HUES6 (cell line): ENCODE results near the gene LRRC37A3.
"Not testable (repeated sequence)": the region's sequence is repeated elsewhere in the genome, so short reads cannot be mapped to it uniquely, and the experiment has no call there.

ENCODE experiments used
- H3K27ac ChIP-seq: 2 replicates; pipeline ENCODE4 v1.7.0; 2013; ENCODE audit warnings: low read depth, mild to moderate bottlenecking, low read length, inconsistent platforms
- H3K27me3 ChIP-seq: 2 replicates; pipeline ENCODE4 v1.6.1; 2013; ENCODE audit warnings: low read length; ENCODE audit not compliant: control insufficient read depth, insufficient read depth
- H3K36me3 ChIP-seq: 2 replicates; pipeline ENCODE4 v1.6.1; 2013; ENCODE audit warnings: low read length; ENCODE audit not compliant: control insufficient read depth, insufficient read depth
- H3K4me1 ChIP-seq: 2 replicates; pipeline ENCODE4 v1.6.1; 2013; ENCODE audit warnings: low read length; ENCODE audit not compliant: control insufficient read depth, insufficient read depth
- H3K4me3 ChIP-seq: 2 replicates; pipeline ENCODE4 v1.5.1; 2013; ENCODE audit warnings: low read depth, low read length
- H3K9ac ChIP-seq: one replicate; pipeline ENCODE4 v1.6.1; 2013; ENCODE audit warnings: mild to moderate bottlenecking, low read length
- H3K9me3 ChIP-seq: 2 replicates; pipeline ENCODE4 v1.6.1; 2013; ENCODE audit warnings: low read depth, low read length; ENCODE audit not compliant: control insufficient read depth, insufficient read depth

LRRC37A3 gene

DNA sequence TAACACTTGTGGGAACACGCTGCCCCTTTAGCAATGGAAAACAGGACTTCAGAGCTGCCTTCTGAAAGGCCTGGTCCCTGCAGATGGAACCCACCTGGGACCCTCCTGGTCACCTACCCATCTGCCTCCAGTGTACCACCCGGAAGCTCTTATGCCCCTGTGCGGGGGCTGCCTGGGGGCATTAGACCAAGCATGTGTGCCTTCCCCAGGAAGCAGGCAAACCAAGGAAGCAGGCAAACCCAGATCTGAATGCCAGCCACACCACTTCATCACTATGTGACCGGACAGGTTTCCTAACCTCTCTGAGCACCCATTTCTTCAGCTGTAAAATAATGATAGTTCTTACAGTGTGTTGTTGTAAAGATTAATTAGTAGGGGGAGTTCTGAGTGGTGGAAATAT lies 20.8 kb upstream of the LRRC37A3 start:
- Histone ChIP-seq H3K9ac (no peak overlapping the region), H3K27ac (no peak overlapping the region), H3K36me3 (no peaks in the 10 kb centered on the region), H3K9me3 (no peaks in the 10 kb centered on the region), H3K27me3 (no peaks in the 10 kb centered on the region), H3K4me1 (peaks cover 3% of the 10 kb centered on the region; the same call in 1 of the 2 replicates), H3K4me3 (no peak overlapping the region)

DNA sequence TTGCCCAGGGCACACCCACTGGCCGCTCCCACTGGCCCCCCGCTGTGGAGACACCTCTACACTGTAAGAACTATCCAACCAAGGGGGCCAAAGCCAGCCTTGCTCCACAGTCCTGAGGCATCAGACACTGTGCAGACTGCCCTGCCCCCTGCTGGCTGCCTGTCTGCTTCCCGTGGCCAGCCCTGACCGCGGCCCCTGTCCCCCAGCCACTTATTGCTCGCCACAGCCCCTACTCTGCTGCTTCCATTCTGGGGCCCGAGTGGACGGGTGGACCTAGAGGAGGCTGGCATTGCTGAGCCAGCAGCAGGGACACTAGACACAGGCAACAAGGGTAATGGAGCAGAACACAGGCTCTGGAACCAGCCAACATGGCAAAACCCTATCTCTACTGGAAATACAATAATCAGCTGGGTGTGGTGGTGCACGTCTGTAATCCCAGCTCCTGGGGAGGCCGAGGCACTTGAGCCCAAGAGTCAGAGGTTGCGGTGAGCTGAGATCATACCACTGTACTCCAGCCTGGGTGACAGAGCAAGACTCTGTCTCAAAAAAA lies 19.7 kb upstream of the LRRC37A3 start:
- Histone ChIP-seq H3K9ac (no peak overlapping the region), H3K4me1 (peaks cover 3% of the 10 kb centered on the region; the same call in 1 of the 2 replicates), H3K27ac (no peak overlapping the region), H3K36me3 (no peaks in the 10 kb centered on the region), H3K27me3 (no peaks in the 10 kb centered on the region), H3K9me3 (no peaks in the 10 kb centered on the region), H3K4me3 (no peak overlapping the region)

DNA sequence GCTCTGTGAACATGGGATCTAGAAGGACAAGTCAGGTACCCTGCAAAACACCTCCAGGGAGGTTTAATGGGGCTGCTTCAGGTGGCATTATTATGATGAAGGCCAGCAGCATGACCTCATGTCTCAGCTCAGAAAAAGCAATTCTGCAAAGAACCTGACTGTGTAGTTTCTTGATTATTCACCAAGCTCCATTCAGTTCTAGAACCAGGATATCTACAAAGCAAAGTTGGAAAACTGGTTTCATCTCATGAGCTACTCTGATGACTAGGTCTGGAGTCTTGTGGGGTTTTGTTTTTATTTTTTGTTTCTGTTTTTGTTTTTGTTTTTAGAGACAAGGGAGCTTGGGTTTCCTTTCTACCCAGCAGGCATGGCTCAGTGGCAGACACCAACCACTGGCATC lies 19.0 kb upstream of the LRRC37A3 start:
- no peaks in the 10 kb centered on the region for H3K27me3 ChIP-seq
- H3K4me1 ChIP-seq = peaks cover 3% of the 10 kb centered on the region; the same call in 1 of the 2 replicates
- H3K9ac ChIP-seq = no peak overlapping the region
- no peak overlapping the region for H3K27ac ChIP-seq
- H3K4me3 ChIP-seq = no peak overlapping the region
- H3K36me3 ChIP-seq = no peaks in the 10 kb centered on the region
- H3K9me3 ChIP-seq = no peaks in the 10 kb centered on the region

DNA sequence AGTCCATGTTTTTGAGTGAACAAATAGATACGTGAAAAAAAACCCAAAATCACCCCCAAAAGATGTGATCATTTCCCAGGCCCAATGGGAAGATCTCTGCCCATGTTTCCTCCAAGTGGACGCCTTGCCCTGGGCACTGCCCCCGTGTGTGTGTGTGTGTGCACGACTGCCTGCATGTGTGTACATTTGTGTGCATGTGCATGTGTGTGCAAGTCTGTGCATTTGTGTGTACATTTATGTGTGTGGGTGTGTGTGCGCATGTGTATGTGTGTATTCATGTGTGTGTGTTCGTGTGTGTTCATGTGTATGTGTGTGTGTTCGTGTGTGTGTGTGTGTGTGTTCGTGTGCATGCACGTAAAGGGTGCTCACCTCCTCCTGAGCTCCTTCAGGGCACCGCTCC lies 16.8 kb upstream of the LRRC37A3 start:
- Histone ChIP-seq H3K4me3 (no peak overlapping the region), H3K9me3 (no peaks in the 10 kb centered on the region), H3K4me1 (peaks cover 3% of the 10 kb centered on the region; the same call in 1 of the 2 replicates), H3K36me3 (no peaks in the 10 kb centered on the region), H3K9ac (no peak overlapping the region), H3K27ac (no peak overlapping the region), H3K27me3 (no peaks in the 10 kb centered on the region)

DNA sequence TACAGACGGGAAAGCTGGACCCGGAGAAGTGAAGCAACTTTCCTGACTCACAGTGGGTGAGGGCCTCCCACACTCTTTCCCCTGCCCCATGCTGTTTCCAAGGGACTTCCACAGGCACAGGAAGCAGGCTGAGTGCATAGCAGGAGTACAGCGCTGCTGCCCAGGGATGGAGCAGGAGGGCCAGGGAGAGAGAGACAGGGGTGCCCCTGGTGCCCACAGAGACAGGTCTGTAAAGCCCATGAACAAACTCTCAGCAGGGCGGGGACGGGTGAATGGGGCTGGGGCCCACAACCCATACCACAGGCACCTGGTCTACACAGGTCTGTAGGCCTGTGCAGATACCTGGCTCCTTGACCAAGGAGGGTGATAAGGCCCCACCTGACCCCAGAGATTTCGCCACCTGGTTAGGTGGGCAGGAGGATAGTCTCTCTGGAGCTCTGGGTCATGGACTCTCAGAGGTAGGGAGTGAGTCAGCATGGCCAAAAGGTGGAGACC lies 15.1 kb upstream of the LRRC37A3 start:
- not testable (repeated sequence) for H3K36me3 ChIP-seq, H3K27me3 ChIP-seq, H3K4me3 ChIP-seq, H3K9me3 ChIP-seq, H3K27ac ChIP-seq, H3K9ac ChIP-seq, H3K4me1 ChIP-seq

DNA sequence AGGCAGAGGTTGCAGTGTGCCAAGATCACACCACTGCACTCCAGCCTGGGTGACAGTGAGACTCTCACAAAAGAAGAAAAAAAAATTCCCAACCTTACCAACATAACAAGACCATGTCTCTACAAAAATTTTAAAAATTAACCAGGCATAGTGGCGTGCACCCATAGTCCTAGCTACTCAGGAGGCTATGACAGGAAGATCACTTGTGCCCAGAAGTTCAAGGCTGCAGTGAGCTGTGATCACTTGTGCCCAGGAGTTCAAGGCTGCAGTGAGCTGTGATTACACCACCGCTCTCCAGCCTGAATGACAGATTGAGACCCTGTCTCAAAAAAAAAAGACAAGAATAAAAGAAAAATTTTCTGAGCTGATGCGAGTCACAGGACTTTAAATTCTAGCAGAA lies 13.6 kb upstream of the LRRC37A3 start:
- H3K9me3 ChIP-seq, H3K4me3 ChIP-seq, H3K36me3 ChIP-seq, H3K27ac ChIP-seq, H3K27me3 ChIP-seq, H3K4me1 ChIP-seq, H3K9ac ChIP-seq: not testable (repeated sequence)

DNA sequence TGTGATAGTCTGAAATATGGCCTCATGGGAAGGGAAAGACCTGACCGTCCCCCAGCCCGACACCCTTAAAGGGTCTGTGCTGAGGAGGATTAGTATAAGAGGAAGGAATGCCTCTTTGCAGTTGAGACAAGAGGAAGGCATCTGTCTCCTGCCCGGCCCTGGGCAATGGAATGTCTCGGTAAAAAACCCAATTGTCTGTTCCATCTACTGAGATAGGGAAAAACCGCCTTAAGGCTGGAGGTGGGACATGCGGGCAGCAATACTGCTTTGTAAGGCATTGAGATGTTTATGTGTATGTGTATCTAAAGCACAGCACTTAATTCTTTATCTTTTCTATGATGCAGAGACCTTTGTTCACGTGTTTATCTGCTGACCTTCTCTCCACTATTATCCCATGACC lies 11.1 kb upstream of the LRRC37A3 start:
- H3K27me3 ChIP-seq, H3K4me1 ChIP-seq, H3K9me3 ChIP-seq, H3K27ac ChIP-seq, H3K9ac ChIP-seq, H3K4me3 ChIP-seq, H3K36me3 ChIP-seq: not testable (repeated sequence)

DNA sequence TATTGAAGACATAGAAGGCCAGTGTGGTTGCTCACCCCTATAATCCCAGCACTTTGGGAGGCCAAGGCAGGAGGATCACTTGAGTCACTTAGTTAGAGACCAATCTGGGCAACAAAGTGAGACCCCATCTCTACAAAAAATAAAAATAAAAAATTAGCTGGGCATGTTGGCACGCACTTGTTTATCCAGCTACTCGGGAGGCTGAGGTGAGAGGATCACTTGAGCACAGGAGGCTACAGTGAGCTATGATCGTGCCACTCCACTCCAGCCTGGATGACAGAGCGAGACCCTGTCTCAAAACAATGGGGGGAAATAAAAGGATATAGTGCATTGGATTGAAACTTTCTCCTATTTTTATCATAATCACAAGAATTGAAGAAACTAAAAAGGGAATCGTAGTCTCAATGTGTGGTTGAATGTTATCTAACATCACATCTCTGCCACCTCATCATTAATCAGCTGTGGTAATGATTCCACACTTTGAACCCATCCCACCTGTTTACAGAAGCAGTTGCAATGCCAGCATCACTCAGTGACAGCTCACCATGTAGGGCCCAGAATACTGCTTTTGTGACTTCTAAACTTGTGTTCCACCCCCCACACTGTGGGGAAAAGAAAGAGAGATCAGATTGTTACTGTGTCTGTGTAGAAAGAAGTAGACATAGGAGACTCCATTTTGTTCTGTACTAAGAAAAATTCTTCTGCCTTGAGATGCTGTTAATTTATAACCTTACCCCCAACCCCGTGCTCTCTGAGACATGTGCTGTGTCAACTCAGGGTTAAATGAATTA lies 10.3 kb upstream of the LRRC37A3 start:
- not testable (repeated sequence) for H3K9ac ChIP-seq, H3K4me1 ChIP-seq, H3K27ac ChIP-seq, H3K9me3 ChIP-seq, H3K4me3 ChIP-seq, H3K27me3 ChIP-seq, H3K36me3 ChIP-seq

DNA sequence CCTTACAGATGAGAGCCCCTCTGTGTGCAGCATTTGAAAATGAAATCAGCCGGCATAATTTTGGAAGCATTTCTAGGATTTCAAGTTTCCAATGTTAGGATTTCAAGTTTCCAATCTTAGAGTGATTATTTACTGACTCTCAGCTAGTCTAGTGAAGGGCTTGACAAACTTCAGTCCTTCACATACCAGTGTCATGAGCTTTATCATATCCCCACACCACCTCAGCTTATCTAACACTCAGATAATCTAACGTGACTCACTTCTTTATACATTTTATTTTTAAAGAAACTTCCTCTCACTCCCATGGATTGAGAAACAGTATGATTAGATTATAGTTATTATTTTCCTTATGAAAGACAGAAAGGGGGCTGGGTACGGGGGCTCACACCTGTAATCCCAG lies 9.4 kb upstream of the LRRC37A3 start:
- not testable (repeated sequence) for H3K9ac ChIP-seq, H3K36me3 ChIP-seq, H3K27ac ChIP-seq, H3K27me3 ChIP-seq, H3K4me1 ChIP-seq, H3K9me3 ChIP-seq, H3K4me3 ChIP-seq

DNA sequence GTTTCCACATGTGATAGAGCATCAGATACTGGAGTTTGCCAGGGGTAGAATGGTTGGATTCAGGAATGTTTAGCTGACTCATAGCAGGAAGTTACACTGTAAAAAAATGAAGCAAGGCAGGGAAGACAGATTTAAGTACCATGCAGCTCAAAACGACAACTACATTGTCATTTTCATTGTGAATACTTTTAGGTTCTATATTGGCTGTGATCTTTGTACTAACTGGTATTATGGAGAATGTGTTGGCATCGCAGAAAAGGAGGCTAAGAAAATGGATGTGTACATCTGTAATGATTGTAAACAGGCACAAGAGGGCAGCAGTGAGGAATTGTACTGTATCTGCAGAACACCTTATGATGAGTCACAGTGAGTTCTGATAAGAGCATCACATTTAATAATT lies 8.2 kb upstream of the LRRC37A3 start:
- H3K9me3 ChIP-seq, H3K4me1 ChIP-seq, H3K27ac ChIP-seq, H3K36me3 ChIP-seq, H3K4me3 ChIP-seq, H3K9ac ChIP-seq, H3K27me3 ChIP-seq: not testable (repeated sequence)

DNA sequence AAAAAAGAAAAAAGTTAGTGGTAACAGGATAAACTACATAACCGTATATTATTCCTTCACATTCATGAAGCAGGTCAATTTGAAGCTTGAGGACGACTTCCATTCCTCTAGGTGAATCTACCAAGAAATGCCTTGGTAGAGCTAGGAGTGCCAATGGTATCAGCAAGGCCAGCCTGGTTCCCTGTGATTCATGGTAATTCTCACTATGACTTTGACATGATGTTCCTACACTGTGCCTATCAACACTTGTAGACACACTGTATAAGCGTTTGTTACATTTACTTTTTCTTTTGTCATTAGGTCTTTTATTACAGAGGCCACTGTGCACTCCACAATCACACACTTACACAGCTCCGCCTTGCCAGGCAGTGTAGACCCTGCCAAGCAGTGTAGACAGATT lies 7.2 kb upstream of the LRRC37A3 start:
- H3K36me3 ChIP-seq, H3K4me1 ChIP-seq, H3K27me3 ChIP-seq, H3K9me3 ChIP-seq, H3K4me3 ChIP-seq, H3K9ac ChIP-seq, H3K27ac ChIP-seq: not testable (repeated sequence)
